ENCODE measurements around the gene ANO1.
"Not testable (repeated sequence)": the region's sequence is repeated elsewhere in the genome, so short reads cannot be mapped to it uniquely, and the experiment has no call there.

ANO1 gene

GRCh38 chr11:70206226-70206981 is 128.3 kb downstream of the ANO1 start:
- DNase-seq = no peak

GRCh38 chr11:70206982-70207376 is 128.9 kb downstream of the ANO1 start:
- no peak for DNase-seq

- DNase-seq = no peak
These were observed 129.5 kb downstream of the ANO1 start for GRCh38 chr11:70207531-70208131.

GRCh38 chr11:70209391-70209912 is 131.3 kb downstream of the ANO1 start:
- no peak for DNase-seq

GRCh38 chr11:70210051-70210501 is 132.0 kb downstream of the ANO1 start:
- DNase-seq = peak in 1 of 51 donors; percentile 6

- DNase-seq = no peak
These were observed 132.4 kb downstream of the ANO1 start for GRCh38 chr11:70210530-70210929.

- no peak for DNase-seq
These were observed 134.2 kb downstream of the ANO1 start for GRCh38 chr11:70212227-70212811.

GRCh38 chr11:70217388-70217787 is 139.3 kb downstream of the ANO1 start:
- not testable (repeated sequence) for DNase-seq

- DNase-seq = not testable (repeated sequence)
These were observed 140.0 kb downstream of the ANO1 start for GRCh38 chr11:70218076-70218475.

GRCh38 chr11:70220136-70220535 is 142.0 kb downstream of the ANO1 start:
- DNase-seq = no peak

- DNase-seq = no peak
These were observed 142.8 kb downstream of the ANO1 start for GRCh38 chr11:70220920-70221319.

- peak in 9 of 51 donors; percentile 1 to 42 (median 13) for DNase-seq
These were observed 147.6 kb downstream of the ANO1 start for GRCh38 chr11:70225681-70226177.

- no peak for DNase-seq
These were observed 148.1 kb downstream of the ANO1 start for GRCh38 chr11:70226183-70226582.

GRCh38 chr11:70226967-70227366 is 148.8 kb downstream of the ANO1 start:
- no peak for DNase-seq

- DNase-seq = no peak
These were observed 151.6 kb downstream of the ANO1 start for GRCh38 chr11:70229737-70230136.

GRCh38 chr11:70230151-70230839 is 152.2 kb downstream of the ANO1 start:
- DNase-seq = no peak

- DNase-seq = no peak
These were observed 153.0 kb downstream of the ANO1 start for GRCh38 chr11:70230840-70231710.

- no peak for DNase-seq
These were observed 154.9 kb downstream of the ANO1 start for GRCh38 chr11:70233034-70233433.

GRCh38 chr11:70233511-70233934 is 155.4 kb downstream of the ANO1 start:
- no peak for DNase-seq

GRCh38 chr11:70233962-70234361 is 155.8 kb downstream of the ANO1 start:
- DNase-seq = no peak
